Liver (tissue), 9 donors: ENCODE results near the gene KIF18B. TPM values are rescaled to one million over a fixed set of nuclear protein-coding genes. Genes with fewer than 3 reads are reported as not detected.

Experiments used
- DNase-seq: peaks from one replicate; pipeline ENCODE4 v3.0.0-alpha.2; 2017; ENCODE audit warnings: low spot score
- H3K27ac ChIP-seq, 2 donors: one replicate each; pipeline ENCODE4 v1.7.0; 2013; ENCODE audit warnings: inconsistent platforms in 2 of 2, low read length in 2 of 2, control low read depth in 1 of 2, low read depth in 1 of 2, mild to moderate bottlenecking in 1 of 2
- H3K27me3 ChIP-seq, 4 donors: one replicate each; pipeline versions ENCODE4 v1.6.1 to v1.7.0; 2013; ENCODE audit warnings: low read length in 3 of 4, inconsistent platforms in 1 of 4, mild to moderate bottlenecking in 1 of 4, moderate library complexity in 1 of 4; ENCODE audit not compliant: control insufficient read depth in 4 of 4, insufficient read depth in 4 of 4
- H3K36me3 ChIP-seq, 4 donors: one replicate each; pipeline versions ENCODE4 v1.6.1 to v1.7.0; 2013; ENCODE audit warnings: low read length in 3 of 4, mild to moderate bottlenecking in 3 of 4, low read depth in 1 of 4, moderate library complexity in 1 of 4; ENCODE audit not compliant: control insufficient read depth in 4 of 4, insufficient read depth in 3 of 4
- H3K4me1 ChIP-seq, 4 donors: one replicate each; pipeline versions ENCODE4 v1.6.1 to v1.7.0; 2013; ENCODE audit warnings: low read length in 3 of 4, mild to moderate bottlenecking in 3 of 4, moderate library complexity in 1 of 4; ENCODE audit not compliant: control insufficient read depth in 4 of 4, insufficient read depth in 4 of 4
- H3K4me3 ChIP-seq, 3 donors: one replicate each; pipeline versions ENCODE4 v1.6.1 to v1.7.0; 2013; ENCODE audit warnings: low read length in 3 of 3, control low read depth in 1 of 3, low read depth in 1 of 3, mild to moderate bottlenecking in 1 of 3
- H3K9ac ChIP-seq, 2 donors: one replicate each; pipeline ENCODE4 v1.7.0; 2013; ENCODE audit warnings: low read length in 2 of 2, mild to moderate bottlenecking in 2 of 2, moderate library complexity in 2 of 2, control low read depth in 1 of 2, low read depth in 1 of 2
- H3K9me3 ChIP-seq, 4 donors: one replicate each; pipeline versions ENCODE4 v1.6.1 to v1.7.0; 2013; ENCODE audit warnings: low read length in 3 of 4; ENCODE audit not compliant: control insufficient read depth in 4 of 4
- ATF3 ChIP-seq: IDR thresholded peaks from 2 replicates; pipeline ENCODE4 v1.6.1; 2016; ENCODE audit warnings: antibody characterized with exemption
- CTCF ChIP-seq: fragments of 150-350 bp; IDR thresholded peaks from 2 replicates; pipeline ENCODE4 v1.5.1; 2017; ENCODE audit warnings: improper control_type of control experiment, low read depth, low read length; ENCODE audit not compliant: missing input control
- EGR1 ChIP-seq, 2 donors: IDR thresholded peaks; 2 replicates each; pipeline ENCODE4 v1.6.1; 2016 to 2018; ENCODE audit warnings: antibody characterized with exemption in 2 of 2, low read depth in 2 of 2
- FOXA1 ChIP-seq: IDR thresholded peaks from 2 replicates; pipeline ENCODE4 v1.6.1; 2016; ENCODE audit warnings: antibody characterized with exemption
- FOXA2 ChIP-seq: IDR thresholded peaks from 2 replicates; pipeline ENCODE4 v1.6.1; 2016; ENCODE audit warnings: antibody characterized with exemption
- GABPA ChIP-seq, 2 donors: IDR thresholded peaks in 1 of 2; conservative IDR thresholded peaks in 1 of 2; 2 replicates each; pipeline ENCODE4 v1.6.1; 2016; ENCODE audit warnings: antibody characterized with exemption in 2 of 2, mild to moderate bottlenecking in 1 of 2, moderate library complexity in 1 of 2
- HNF4A ChIP-seq, 2 donors: conservative IDR thresholded peaks; 2 replicates each; pipeline ENCODE4 v1.6.1; 2016; ENCODE audit warnings: antibody characterized with exemption in 2 of 2, mild to moderate bottlenecking in 2 of 2
- HNF4G ChIP-seq: IDR thresholded peaks from 2 replicates; pipeline ENCODE4 v1.6.1; 2016; ENCODE audit warnings: antibody characterized with exemption
- JUND ChIP-seq, 2 donors: IDR thresholded peaks; 2 replicates each; pipeline ENCODE4 v1.6.1; 2016; ENCODE audit warnings: antibody characterized with exemption in 2 of 2
- MAX ChIP-seq: IDR thresholded peaks from 2 replicates; pipeline ENCODE4 v1.6.1; 2016; ENCODE audit warnings: antibody characterized with exemption
- NR2F2 ChIP-seq: IDR thresholded peaks from 2 replicates; pipeline ENCODE4 v1.6.1; 2016; ENCODE audit warnings: antibody characterized with exemption
- RXRA ChIP-seq, 2 donors: IDR thresholded peaks; 2 replicates each; pipeline ENCODE4 v1.6.1; 2017 to 2018; ENCODE audit warnings: antibody characterized with exemption in 2 of 2, mild to moderate bottlenecking in 1 of 2
- SP1 ChIP-seq: IDR thresholded peaks from 2 replicates; pipeline ENCODE4 v1.6.1; 2018; ENCODE audit warnings: antibody characterized with exemption, mild to moderate bottlenecking
- TAF1 ChIP-seq: conservative IDR thresholded peaks from 2 replicates; pipeline ENCODE4 v1.6.1; 2016; ENCODE audit warnings: antibody characterized with exemption, mild to moderate bottlenecking
- YY1 ChIP-seq: IDR thresholded peaks from 2 replicates; pipeline ENCODE4 v1.6.1; 2016; ENCODE audit warnings: antibody characterized with exemption, mild to moderate bottlenecking
- ZBTB33 ChIP-seq: IDR thresholded peaks from 2 replicates; pipeline ENCODE4 v1.6.1; 2016; ENCODE audit warnings: antibody characterized with exemption
- WGBS: extraction: QIAGEN DNeasy Blood & Tissue Kit; methylation state at CpG from one replicate; pipeline ENCODE4 v1.1.7; 2013; 5-methylcytosine and 5-hydroxymethylcytosine counted together
- polyA plus RNA-seq, 2 donors: library from polyadenylated mRNA; stranded (reverse) in 1 of 2; unstranded in 1 of 2; fragments of 200-250 nt in 1 of 2; fragments of >200 nt in 1 of 2; fragmentation: Nextera tagmentation in 1 of 2; extraction: Ambion mirVana in 1 of 2; gene quantifications; one replicate each; pipeline versions ENCODE4 v1.2.1 to v1.2.3, GENCODE V29; 2013 to 2015
- total RNA-seq, 2 donors: library from RNA; depleted of rRNA; stranded (reverse); fragments of >200 nt; gene quantifications; one replicate each; pipeline ENCODE4 v1.2.3, GENCODE V29; 2014
- donor health status: healthy.
- donor health status: healthy.
- donor health status: healthy.
- donor health status: healthy.
- donor health status: healthy.

The KIF18B gene
- total and polyA plus RNA-seq, 4 donors, result under 0.01 to 11.9 (median 0.48) TPM

GRCh38 chr17:44933824-44934744 is 13.5 kb downstream of the KIF18B start (continued):
- TF ChIP-seq MAX (no peak), ATF3 (no peak)

- Histone ChIP-seq H3K9ac (no peak overlapping the region), H3K4me3 (no peak overlapping the region), H3K27ac (no peak overlapping the region), H3K9me3 (no peaks in the 10 kb centered on the region), H3K27me3 (no peaks in the 10 kb centered on the region), H3K4me1 (no peaks in the 10 kb centered on the region), H3K36me3 (no peaks in the 10 kb centered on the region)
- no peak for DNase-seq
- TF ChIP-seq HNF4G, result no peak
- no peak for TF ChIP-seq FOXA1
- TF ChIP-seq YY1, result no peak
- TF ChIP-seq TAF1, result no peak
- no peak for TF ChIP-seq SP1
- TF ChIP-seq RXRA (IDR thresholded peaks at IDR 0.05), result no peak
- no peak for TF ChIP-seq FOXA2
- no peak for TF ChIP-seq ZBTB33
- TF ChIP-seq MAX, result no peak
- WGBS, result 97% methylated on average over 6 of the region's 6 CpGs
Measured at GRCh38 chr17:44932787-44933097, 14.8 kb downstream of the KIF18B start.

GRCh38 chr17:44932096-44932786 is 15.3 kb downstream of the KIF18B start:
- 97% methylated on average over 8 of the region's 8 CpGs for WGBS
- DNase-seq, result no peak
- H3K27me3 ChIP-seq, result no peaks in the 10 kb centered on the region
- no peaks in the 10 kb centered on the region for H3K9me3 ChIP-seq
- no peaks in the 10 kb centered on the region for H3K4me1 ChIP-seq
- no peak overlapping the region for H3K27ac ChIP-seq
- H3K9ac ChIP-seq, result no peak overlapping the region
- no peak overlapping the region for H3K4me3 ChIP-seq
- no peaks in the 10 kb centered on the region for H3K36me3 ChIP-seq
- no peak for TF ChIP-seq ATF3
- TF ChIP-seq TAF1, result no peak
- TF ChIP-seq GABPA (IDR thresholded peaks at IDR 0.05 in 1 of 2, conservative IDR thresholded peaks at IDR 0.05 in 1 of 2), result no peak
- TF ChIP-seq ZBTB33, result no peak
- TF ChIP-seq NR2F2, result no peak
- TF ChIP-seq FOXA1, result no peak
- no peak for TF ChIP-seq SP1
- TF ChIP-seq HNF4A (conservative IDR thresholded peaks at IDR 0.05), result no peak
- no peak for TF ChIP-seq YY1
- no peak for TF ChIP-seq RXRA (IDR thresholded peaks at IDR 0.05)
- no peak for TF ChIP-seq HNF4G
- no peak for TF ChIP-seq EGR1 (IDR thresholded peaks at IDR 0.05; ENCODE audit: low read depth in 2 of 2)
- no peak for TF ChIP-seq CTCF
- no peak for TF ChIP-seq MAX
- TF ChIP-seq JUND (IDR thresholded peaks at IDR 0.05), result no peak
